Psoas muscle (tissue), 8 donors: ENCODE data around the gene SNX11. TPM values are rescaled to one million over a fixed set of nuclear protein-coding genes. Genes with fewer than 3 reads are reported as not detected.

Experiments used
- ATAC-seq, 4 donors: fragments of 200-7000 bp; cut with Tn5 transposase; one replicate each; pipeline ENCODE4 v1.9.1; 2020; ENCODE audit warnings: moderate library complexity in 3 of 4, mild to moderate bottlenecking in 2 of 4
- DNase-seq, 2 donors: peaks; one replicate each; pipeline ENCODE4 v3.0.0-alpha.2; 2020
- H3K27ac ChIP-seq: fragments of 200-600 bp; one replicate; pipeline ENCODE4 v1.8.0; 2022
- H3K27me3 ChIP-seq, 3 donors: fragments of 200-600 bp in 1 of 3; one replicate each; pipeline versions ENCODE4 v1.6.1 to v1.8.0; 2013 to 2022; ENCODE audit warnings: low read length in 2 of 3, mild to moderate bottlenecking in 2 of 3, moderate library complexity in 1 of 3; ENCODE audit not compliant: insufficient read depth in 3 of 3
- H3K36me3 ChIP-seq, 2 donors: fragments of 200-600 bp in 1 of 2; one replicate each; pipeline versions ENCODE4 v1.6.1 to v1.8.0; 2013 to 2022; ENCODE audit warnings: low read depth in 1 of 2, mild to moderate bottlenecking in 1 of 2, moderate library complexity in 1 of 2; ENCODE audit not compliant: insufficient read depth in 1 of 2
- H3K4me1 ChIP-seq: fragments of 200-600 bp; one replicate; pipeline ENCODE4 v1.8.0; 2022
- H3K4me3 ChIP-seq: fragments of 200-600 bp; one replicate; pipeline ENCODE4 v1.8.0; 2022; ENCODE audit warnings: mild to moderate bottlenecking
- H3K9me3 ChIP-seq: fragments of 200-600 bp; one replicate; pipeline ENCODE4 v1.8.0; 2022
- CTCF ChIP-seq: fragments of 200-600 bp; IDR thresholded peaks from one replicate; pipeline ENCODE4 v1.8.0; 2022; ENCODE audit warnings: antibody characterized with exemption
- WGBS, 3 donors: extraction: QIAGEN DNeasy Blood & Tissue Kit; methylation state at CpG; one replicate each; pipeline versions ENCODE4 v1.1.6 to v1.1.7; 2013; 5-methylcytosine and 5-hydroxymethylcytosine counted together
- intact Hi-C, 2 donors: fragments of 100-400 bp; cut with DNase I; formaldehyde crosslinking; loops; one replicate each; pipeline versions ENCODE4 v1.11.0 to v1.14.2; 2022
- polyA plus RNA-seq, 3 donors: library from polyadenylated mRNA; stranded (reverse); fragments of 200-250 nt; gene quantifications; one replicate each; pipeline ENCODE4 v1.2.3, GENCODE V29; 2013
- total RNA-seq, 4 donors: library from RNA; stranded (reverse); fragmentation: NEBNext Ultra II Directional in 2 of 4; extraction: Animal tissue kit (Norgen Biotek cat#: 25700) in 2 of 4; gene quantifications; one replicate each; pipeline versions ENCODE4 v1.2.1 to v1.2.4, GENCODE V29; 2021 to 2023
- donor health status: healthy with polysubstance abuse.
- donor health status: DM: no; HTN: no; CAD: no; lungs with moderate emphysema.
- donor health status: Bipolar disorder and iron deficiency.
- donor health status: healthy.
- donor health status: DM: yes; HTN: yes; CAD: no.
- donor health status: DM: no; HTN: no; CAD: no.
- donor health status: DM: no; HTN: no; CAD: no.
- donor health status: DM: yes; HTN: yes; CAD: no.

The SNX11 gene
- total and polyA plus RNA-seq, 7 donors: 10.0 to 27.0 (median 14.5) TPM

- DNase-seq: no peak
- Histone ChIP-seq H3K27me3 (no peaks in the 10 kb centered on the region), H3K4me3 (peak overlapping the region; percentile 99), H3K36me3 (no peaks in the 10 kb centered on the region), H3K9me3 (peaks cover 4% of the 10 kb centered on the region), H3K4me1 (peaks cover 12% of the 10 kb centered on the region), H3K27ac (peak overlapping the region; percentile 86)
- 83 to 89% (median 86%) methylated on average over 19 of the region's 19 CpGs for WGBS, 3 donors
- intact Hi-C loops: no loop called here
- TF ChIP-seq CTCF: no peak
- no peak for ATAC-seq
Measured at GRCh38 chr17:48102043-48102750, 5.4 kb upstream of the SNX11 start.

- no peaks in the 10 kb centered on the region for H3K36me3 ChIP-seq
- intact Hi-C loops: no loop called here
- peaks cover 12% of the 10 kb centered on the region for H3K4me1 ChIP-seq
- H3K4me3 ChIP-seq: no peak overlapping the region
- H3K27ac ChIP-seq: no peak overlapping the region
- DNase-seq (no peak), ATAC-seq (no peak)
- no peaks in the 10 kb centered on the region for H3K27me3 ChIP-seq
- WGBS, 3 donors: 76 to 78% (median 77%) methylated on average over 14 of the region's 14 CpGs
- no peak for TF ChIP-seq CTCF
- H3K9me3 ChIP-seq: peaks cover 4% of the 10 kb centered on the region
Measured at GRCh38 chr17:48102798-48103715, 4.5 kb upstream of the SNX11 start.

- peaks cover 4% of the 10 kb centered on the region for H3K9me3 ChIP-seq
- DNase-seq (no peak), ATAC-seq (no peak)
- H3K4me3 ChIP-seq: no peak overlapping the region
- H3K27ac ChIP-seq: no peak overlapping the region
- no peaks in the 10 kb centered on the region for H3K27me3 ChIP-seq
- 82 to 89% (median 83%) methylated on average over 7 of the region's 7 CpGs for WGBS, 3 donors
- intact Hi-C loops: no loop called here
- H3K4me1 ChIP-seq: peaks cover 26% of the 10 kb centered on the region
- TF ChIP-seq CTCF: no peak
- H3K36me3 ChIP-seq: no peaks in the 10 kb centered on the region
Measured at GRCh38 chr17:48104440-48104839, 3.1 kb upstream of the SNX11 start.

GRCh38 chr17:48106802-48107136 lies 797 bp upstream of the SNX11 start:
- peak overlapping the region; percentile 98 for H3K27ac ChIP-seq
- no peak for DNase-seq
- H3K27me3 ChIP-seq: no peaks in the 10 kb centered on the region
- 37 to 39% (median 39%) methylated on average over 13 of the region's 13 CpGs for WGBS, 3 donors
- no peak for TF ChIP-seq CTCF
- peaks cover 4% of the 10 kb centered on the region for H3K9me3 ChIP-seq
- no peak for ATAC-seq
- H3K4me3 ChIP-seq: peak overlapping the region; percentile 96
- no peaks in the 10 kb centered on the region for H3K36me3 ChIP-seq
- peaks cover 23% of the 10 kb centered on the region for H3K4me1 ChIP-seq
- intact Hi-C loops: loop anchor here in 1 of 2 donors (2.0 kb wide), 1 partner anchor 24 kb away; no protein-coding TSS in a partner anchor
